MCF 10A (cell line): Measurements from ENCODE around the gene BHMT2. TPM values are rescaled to one million over a fixed set of nuclear protein-coding genes. Genes with fewer than 3 reads are reported as not detected.

Experiments
- BruUV-seq: library from RNA; stranded (reverse); fragments of 400-500 nt; replicated peaks from 2 replicates; lab custom pipeline; 2021; lab: Mats Ljungman, UMichigan
- CTCF ChIA-PET: fragments of 300-600 bp; sonication (Branson Sonifier 250); formaldehyde crosslinking; extraction: SDS; loops from one replicate; lab custom pipeline; 2021; ENCODE audit warnings: antibody characterized with exemption, inconsistent platforms; lab: Yijun Ruan, JAX
- POLR2A ChIA-PET: fragments of 300-600, 350-650 bp; sonication (Branson Sonifier 250); formaldehyde crosslinking; extraction: SDS; loops from one replicate; lab custom pipeline; 2020; ENCODE audit warnings: antibody characterized with exemption, inconsistent platforms; lab: Yijun Ruan, JAX
- DNase-seq: peaks from one replicate; pipeline ENCODE4 v3.0.0-alpha.2; 2018; ENCODE audit not compliant: unreplicated experiment
- H3K27ac Mint-ChIP-seq: one replicate; pipeline ENCODE4 v1.8.0; 2022; ENCODE audit warnings: mild to moderate bottlenecking, low read depth, mixed read lengths; ENCODE audit not compliant: unreplicated experiment
- H3K27me3 Mint-ChIP-seq: one replicate; pipeline ENCODE4 v1.8.0; 2022; ENCODE audit warnings: mixed read lengths; ENCODE audit not compliant: insufficient read depth, unreplicated experiment
- H3K36me3 Mint-ChIP-seq: one replicate; pipeline ENCODE4 v1.8.0; 2022; ENCODE audit warnings: mild to moderate bottlenecking, moderate library complexity, mixed read lengths; ENCODE audit not compliant: insufficient read depth, unreplicated experiment
- H3K4me1 Mint-ChIP-seq: one replicate; pipeline ENCODE4 v1.8.0; 2022; ENCODE audit warnings: mixed read lengths; ENCODE audit not compliant: insufficient read depth, unreplicated experiment
- H3K4me3 Mint-ChIP-seq: one replicate; pipeline ENCODE4 v1.8.0; 2022; ENCODE audit warnings: mild to moderate bottlenecking, moderate library complexity, mixed read lengths; ENCODE audit not compliant: unreplicated experiment
- H3K9me3 Mint-ChIP-seq: one replicate; pipeline ENCODE4 v1.8.0; 2022; ENCODE audit warnings: mixed read lengths; ENCODE audit not compliant: unreplicated experiment
- intact Hi-C: fragments of 100-400 bp; cut with micrococcal nuclease; formaldehyde crosslinking; loops from 2 replicates; pipeline ENCODE4 v1.14.1; 2022
- total RNA-seq: library from RNA; stranded (reverse); gene quantifications from 2 replicates; pipeline ENCODE4 v1.2.3, GENCODE V29; 2022
- TF ChIP-seq, protein P1 (sequence below): fragments of 200-600 bp; IDR thresholded peaks from one replicate; pipeline ENCODE4 v1.8.0; 2022; ENCODE audit warnings: antibody characterized with exemption, mild to moderate bottlenecking; ENCODE audit not compliant: unreplicated experiment

The BHMT2 gene
- total RNA-seq, 1 experiment from 2014 or later, result not detected

DNA sequence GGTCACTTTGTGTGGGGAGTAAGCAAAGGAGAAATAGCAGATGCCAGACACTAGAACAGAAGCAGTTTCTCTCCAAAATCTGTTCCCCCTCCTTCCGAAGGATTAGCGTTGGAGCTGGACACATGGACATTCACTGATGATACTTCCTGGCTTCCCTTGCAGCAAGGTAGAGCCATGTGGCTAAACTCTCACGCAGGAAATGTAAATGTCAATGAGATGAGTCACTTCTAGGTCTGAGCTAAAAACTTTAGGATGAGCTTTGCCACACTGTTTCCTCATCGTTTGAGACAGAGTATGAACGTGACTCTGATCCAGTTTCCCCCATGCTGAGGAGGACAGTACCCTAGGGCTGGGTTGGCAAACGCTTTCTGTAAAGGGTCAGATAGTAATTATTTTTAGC lies 5.1 kb downstream of the BHMT2 start:
- peak; percentile 79 for DNase-seq

DNA sequence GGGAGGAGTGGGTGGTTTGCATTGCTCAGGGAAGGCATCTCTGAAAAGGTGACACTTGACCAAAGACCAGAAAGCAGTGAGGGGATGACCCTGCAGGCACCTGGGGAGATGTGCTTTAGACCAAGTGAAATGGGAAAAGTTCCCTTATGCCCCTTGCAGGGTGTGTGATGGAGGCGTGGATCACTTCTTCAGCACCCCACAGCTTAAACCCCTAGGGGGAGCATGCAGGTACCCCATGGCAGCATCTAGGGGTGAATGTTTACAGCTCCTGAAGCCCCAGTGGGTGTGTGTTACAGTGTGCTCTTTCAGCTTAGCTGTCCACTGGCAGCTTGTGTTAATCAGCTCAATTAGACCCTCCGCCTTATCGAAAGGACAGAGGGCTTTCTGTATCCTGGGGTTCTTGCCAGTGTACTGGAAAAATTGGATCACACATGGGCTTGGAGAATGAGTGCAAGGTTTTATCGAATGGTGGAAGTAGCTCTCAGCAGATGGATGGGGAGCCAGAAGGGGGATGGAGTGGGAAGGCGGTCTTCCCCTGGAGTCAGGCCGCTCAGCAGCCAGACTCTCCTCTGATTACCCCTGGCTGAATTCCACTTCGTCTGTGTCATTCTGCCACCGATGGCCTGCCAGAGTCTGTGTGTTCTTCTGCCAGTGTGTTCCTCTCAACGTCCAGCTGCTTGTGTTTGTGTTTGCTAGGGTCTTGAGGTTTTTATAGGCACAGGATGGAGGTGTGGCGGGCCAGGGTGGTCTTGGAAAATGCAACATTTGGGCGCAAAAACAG lies 6.3 kb downstream of the BHMT2 start:
- BruUV-seq, result no TSS peak
- TF ChIP-seq, protein P1, sequence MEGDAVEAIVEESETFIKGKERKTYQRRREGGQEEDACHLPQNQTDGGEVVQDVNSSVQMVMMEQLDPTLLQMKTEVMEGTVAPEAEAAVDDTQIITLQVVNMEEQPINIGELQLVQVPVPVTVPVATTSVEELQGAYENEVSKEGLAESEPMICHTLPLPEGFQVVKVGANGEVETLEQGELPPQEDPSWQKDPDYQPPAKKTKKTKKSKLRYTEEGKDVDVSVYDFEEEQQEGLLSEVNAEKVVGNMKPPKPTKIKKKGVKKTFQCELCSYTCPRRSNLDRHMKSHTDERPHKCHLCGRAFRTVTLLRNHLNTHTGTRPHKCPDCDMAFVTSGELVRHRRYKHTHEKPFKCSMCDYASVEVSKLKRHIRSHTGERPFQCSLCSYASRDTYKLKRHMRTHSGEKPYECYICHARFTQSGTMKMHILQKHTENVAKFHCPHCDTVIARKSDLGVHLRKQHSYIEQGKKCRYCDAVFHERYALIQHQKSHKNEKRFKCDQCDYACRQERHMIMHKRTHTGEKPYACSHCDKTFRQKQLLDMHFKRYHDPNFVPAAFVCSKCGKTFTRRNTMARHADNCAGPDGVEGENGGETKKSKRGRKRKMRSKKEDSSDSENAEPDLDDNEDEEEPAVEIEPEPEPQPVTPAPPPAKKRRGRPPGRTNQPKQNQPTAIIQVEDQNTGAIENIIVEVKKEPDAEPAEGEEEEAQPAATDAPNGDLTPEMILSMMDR, result no peak
- CTCF ChIA-PET, result interaction anchor here (1.4 to 4.0 kb wide), 2 partner anchors 51 to 55 kb away, joined by 7 to 21 read pairs; no protein-coding TSS in a partner anchor
- Mint-ChIP-seq H3K4me3 (no peak overlapping the region), H3K27ac (no peak overlapping the region), H3K27me3 (no peaks in the 10 kb centered on the region), H3K4me1 (peaks cover 9% of the 10 kb centered on the region), H3K36me3 (no peaks in the 10 kb centered on the region), H3K9me3 (no peaks in the 10 kb centered on the region)
- POLR2A ChIA-PET, result interaction anchor here (0.6 kb wide), 1 partner anchor 59 kb away, joined by 4 read pairs; no protein-coding TSS in a partner anchor
- intact Hi-C loops, result no loop called here
- no peak for DNase-seq

More for the DNA sequence above, 5.1 kb downstream of the BHMT2 start:
- no peaks in the 10 kb centered on the region for H3K36me3 Mint-ChIP-seq
- TF ChIP-seq, protein P1, result no peak
- peaks cover 9% of the 10 kb centered on the region for H3K4me1 Mint-ChIP-seq
- no peaks in the 10 kb centered on the region for H3K9me3 Mint-ChIP-seq
- H3K4me3 Mint-ChIP-seq, result no peak overlapping the region
- BruUV-seq, result no TSS peak
- no peaks in the 10 kb centered on the region for H3K27me3 Mint-ChIP-seq
- intact Hi-C loops, result no loop called here
- no peak overlapping the region for H3K27ac Mint-ChIP-seq
- ChIA-PET POLR2A (interaction anchor here (0.6 to 1.6 kb wide), 3 partner anchors 10 to 296 kb away, joined by 3 to 4 read pairs (median 4); partner anchors contain the start of gene ARSB), CTCF (interaction anchor here (0.8 to 4.0 kb wide), 4 partner anchors 10 to 58 kb away, joined by 3 to 21 read pairs (median 4); no protein-coding TSS in a partner anchor)

DNA sequence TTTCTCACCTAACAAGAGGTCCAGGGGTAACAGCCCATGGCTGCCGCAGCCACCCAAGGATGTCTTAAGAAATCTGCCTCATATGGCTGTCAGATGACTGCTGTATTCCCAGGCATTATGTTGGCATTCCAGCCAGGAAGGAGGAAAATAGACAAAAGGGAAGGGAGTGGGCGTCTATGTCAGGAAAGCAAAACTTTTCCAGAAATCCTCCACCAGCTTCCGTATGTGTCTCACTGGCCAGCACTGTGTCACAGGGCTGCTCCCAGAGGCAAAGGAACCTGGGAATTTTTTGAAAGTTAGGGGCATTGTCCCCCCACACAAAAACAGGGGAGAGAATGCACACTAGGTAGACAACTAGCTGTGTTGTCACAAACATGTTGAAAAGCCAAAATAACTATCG lies 7.3 kb downstream of the BHMT2 start:
- Mint-ChIP-seq H3K4me1 (peaks cover 9% of the 10 kb centered on the region), H3K4me3 (no peak overlapping the region), H3K36me3 (no peaks in the 10 kb centered on the region), H3K27me3 (no peaks in the 10 kb centered on the region), H3K27ac (no peak overlapping the region), H3K9me3 (no peaks in the 10 kb centered on the region)
- CTCF ChIA-PET, result interaction anchor here (0.6 to 1.4 kb wide), 2 partner anchors 56 to 86 kb away, joined by 3 to 7 read pairs; no protein-coding TSS in a partner anchor
- no TSS peak for BruUV-seq
- no peak for DNase-seq
- POLR2A ChIA-PET, result interaction anchor here (0.6 kb wide), 1 partner anchor 536 kb away, joined by 5 read pairs; the partner anchor contains the start of gene TENT2
- TF ChIP-seq, protein P1, result no peak
- intact Hi-C loops, result no loop called here

DNA sequence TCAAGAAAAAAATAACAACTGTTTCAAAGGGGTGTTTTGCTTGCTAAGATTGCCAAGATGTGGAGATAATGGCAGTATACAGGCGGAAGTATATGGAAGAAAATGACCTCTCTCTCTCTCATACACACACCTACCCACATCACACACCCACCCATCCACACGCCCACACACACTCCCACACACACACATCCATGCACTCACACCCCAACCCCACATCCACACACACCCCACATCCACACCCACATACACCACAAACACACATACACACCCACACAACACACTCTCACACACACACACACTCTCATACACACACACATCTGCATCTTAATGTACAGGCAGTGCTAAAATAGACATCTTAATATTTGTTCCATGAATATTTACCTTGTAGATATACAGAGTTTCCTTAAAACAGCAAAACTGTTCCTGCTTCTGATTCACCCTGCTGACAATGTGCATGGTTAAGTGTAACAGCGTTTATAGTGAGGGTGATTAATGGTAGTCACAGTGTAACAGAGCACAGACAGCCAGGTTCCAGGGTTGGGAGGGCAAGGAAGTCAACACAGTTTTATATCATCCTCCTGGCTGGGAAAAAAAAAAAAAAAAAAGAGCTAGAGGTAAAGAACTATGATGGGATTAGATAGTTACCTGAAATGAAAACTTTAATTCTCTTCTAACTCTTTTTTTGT lies 8.3 kb downstream of the BHMT2 start:
- intact Hi-C loops, result no loop called here
- H3K4me3 Mint-ChIP-seq, result no peak overlapping the region
- H3K9me3 Mint-ChIP-seq, result no peaks in the 10 kb centered on the region
- POLR2A ChIA-PET, result no interaction called here
- CTCF ChIA-PET, result interaction anchor here (0.6 kb wide), 1 partner anchor 537 kb away, joined by 6 read pairs; no protein-coding TSS in a partner anchor
- no peak overlapping the region for H3K27ac Mint-ChIP-seq
- H3K27me3 Mint-ChIP-seq, result no peaks in the 10 kb centered on the region
- H3K4me1 Mint-ChIP-seq, result peaks cover 9% of the 10 kb centered on the region
- no peaks in the 10 kb centered on the region for H3K36me3 Mint-ChIP-seq
- TF ChIP-seq, protein P1, result no peak
- BruUV-seq, result no TSS peak
- no peak for DNase-seq
